ENCODE data around the gene PIK3R6.
"Not testable (repeated sequence)": the region's sequence is repeated elsewhere in the genome, so short reads cannot be mapped to it uniquely, and the experiment has no call there.

Gene PIK3R6

GRCh38 chr17:8823279-8823678 is 44.2 kb downstream of the PIK3R6 start:
- DNase-seq = no peak

GRCh38 chr17:8822401-8823035 is 45.0 kb downstream of the PIK3R6 start:
- DNase-seq = no peak

- no peak for DNase-seq
Measured at GRCh38 chr17:8821446-8822105, 45.9 kb downstream of the PIK3R6 start.

- no peak for DNase-seq
Measured at GRCh38 chr17:8820311-8821010, 47.0 kb downstream of the PIK3R6 start.

- DNase-seq = no peak
Measured at GRCh38 chr17:8818654-8819330, 48.7 kb downstream of the PIK3R6 start.

GRCh38 chr17:8818047-8818446 is 49.4 kb downstream of the PIK3R6 start:
- DNase-seq = no peak

GRCh38 chr17:8806926-8807550 is 60.4 kb downstream of the PIK3R6 start:
- no peak for DNase-seq

- no peak for DNase-seq
Measured at GRCh38 chr17:8806253-8806925, 61.1 kb downstream of the PIK3R6 start.

- not testable (repeated sequence) for DNase-seq
Measured at GRCh38 chr17:8805396-8805795, 62.1 kb downstream of the PIK3R6 start.

- no peak for DNase-seq
Measured at GRCh38 chr17:8803531-8804420, 63.7 kb downstream of the PIK3R6 start.

GRCh38 chr17:8801135-8801840 is 66.2 kb downstream of the PIK3R6 start:
- DNase-seq = no peak

GRCh38 chr17:8800656-8801055 is 66.8 kb downstream of the PIK3R6 start:
- DNase-seq = no peak

GRCh38 chr17:8799570-8800212 is 67.8 kb downstream of the PIK3R6 start:
- no peak for DNase-seq

- DNase-seq = no peak
Measured at GRCh38 chr17:8798846-8799569, 68.5 kb downstream of the PIK3R6 start, which contains the start of gene MFSD6L. Gene MFSD6L, minus strand, starts transcription at chr17:8799365. Its CDS starts 245 bp downstream, at chr17:8799120.

- no peak for DNase-seq
Measured at GRCh38 chr17:8798176-8798845, 69.2 kb downstream of the PIK3R6 start.

- DNase-seq = no peak
Measured at GRCh38 chr17:8797621-8798175, 69.8 kb downstream of the PIK3R6 start.

GRCh38 chr17:8794636-8795035 is 72.8 kb downstream of the PIK3R6 start:
- DNase-seq = no peak

- no peak for DNase-seq
Measured at GRCh38 chr17:8793649-8794048, 73.8 kb downstream of the PIK3R6 start.
